GM12864 (cell line): Measurements from ENCODE around the gene TRAPPC3.
A peak's percentile ranks its signal among the peaks of the same experiment; 100 is the strongest.

Experiments used
- DNase-seq: peaks from one replicate; pipeline ENCODE4 v3.0.0-alpha.2; 2011; ENCODE audit warnings: low read depth
- H3K4me3 ChIP-seq: 2 replicates; pipeline ENCODE4 v1.5.1; 2011; ENCODE audit warnings: mild to moderate bottlenecking, low read depth, low read length, control low read depth
- CTCF ChIP-seq: IDR thresholded peaks from 2 replicates; pipeline ENCODE4 v1.5.1; 2011; ENCODE audit warnings: low read depth, mild to moderate bottlenecking, moderate library complexity, low read length, control low read depth, inconsistent platforms; ENCODE audit errors: missing control alignments

Gene TRAPPC3

GRCh38 chr1:36107394-36107793 is 41.9 kb downstream of the TRAPPC3 start:
- no peak for TF ChIP-seq CTCF
- no peak for DNase-seq
- no peak overlapping the region for H3K4me3 ChIP-seq

GRCh38 chr1:36106269-36106668 is 43.0 kb downstream of the TRAPPC3 start:
- no peak for TF ChIP-seq CTCF
- no peak overlapping the region for H3K4me3 ChIP-seq
- no peak for DNase-seq

GRCh38 chr1:36101546-36101945 is 47.7 kb downstream of the TRAPPC3 start:
- no peak for DNase-seq
- H3K4me3 ChIP-seq = no peak overlapping the region
- TF ChIP-seq CTCF = no peak

GRCh38 chr1:36100376-36100775 is 48.9 kb downstream of the TRAPPC3 start:
- DNase-seq = no peak

GRCh38 chr1:36099681-36100341 is 49.5 kb downstream of the TRAPPC3 start:
- peak; percentile 27 for DNase-seq
- no peak overlapping the region for H3K4me3 ChIP-seq
- peak; percentile 85 for TF ChIP-seq CTCF

More at GRCh38 chr1:36100376-36100775, 48.9 kb downstream of the TRAPPC3 start:
- H3K4me3 ChIP-seq = no peak overlapping the region
- TF ChIP-seq CTCF = no peak

- H3K4me3 ChIP-seq = no peak overlapping the region
- no peak for DNase-seq
- TF ChIP-seq CTCF = no peak
Observed at GRCh38 chr1:36098650-36099365, 50.5 kb downstream of the TRAPPC3 start.
